HepG2 (cell line): ENCODE measurements around the gene GSAP.

Experiments
- DPF2 ChIP-seq: sonication (generic); formaldehyde crosslinking; IDR thresholded peaks from 2 replicates; pipeline ENCODE4 v1.4.0; 2020; ENCODE audit warnings: mild to moderate bottlenecking, low read depth, missing genetic modification reagents, borderline replicate concordance
- FOSL1 ChIP-seq: sonication (generic); formaldehyde crosslinking; IDR thresholded peaks from 2 replicates; pipeline ENCODE4 v1.9.0; 2021; ENCODE audit warnings: missing genetic modification reagents, borderline replicate concordance
- MATR3 ChIP-seq: sonication (generic); formaldehyde crosslinking; IDR thresholded peaks from 2 replicates; pipeline ENCODE4 v1.4.0; 2020; ENCODE audit warnings: missing genetic modification reagents
- MEIS2 ChIP-seq: sonication (generic); formaldehyde crosslinking; IDR thresholded peaks from 2 replicates; pipeline ENCODE4 v1.9.0; 2021; ENCODE audit warnings: mild to moderate bottlenecking, missing genetic modification reagents
- ZKSCAN5 ChIP-seq: sonication (generic); formaldehyde crosslinking; IDR thresholded peaks from 2 replicates; pipeline ENCODE4 v1.5.1; 2020; ENCODE audit warnings: mild to moderate bottlenecking, missing genetic modification reagents
- ZNF589 ChIP-seq: sonication (generic); formaldehyde crosslinking; conservative IDR thresholded peaks from 2 replicates; pipeline ENCODE4 v1.8.0; 2022; ENCODE audit warnings: mild to moderate bottlenecking, moderate library complexity, missing genetic modification reagents
- ZNF660 ChIP-seq: sonication (generic); formaldehyde crosslinking; IDR thresholded peaks from 2 replicates; pipeline ENCODE4 v1.5.1; 2020; ENCODE audit warnings: mild to moderate bottlenecking, low read depth, missing genetic modification reagents, borderline replicate concordance
- TF ChIP-seq, protein P1 (sequence below): sonication (generic); formaldehyde crosslinking; IDR thresholded peaks from 2 replicates; pipeline ENCODE4 v1.4.0; 2020; ENCODE audit warnings: missing genetic modification reagents, mild to moderate bottlenecking, borderline replicate concordance

DNA sequence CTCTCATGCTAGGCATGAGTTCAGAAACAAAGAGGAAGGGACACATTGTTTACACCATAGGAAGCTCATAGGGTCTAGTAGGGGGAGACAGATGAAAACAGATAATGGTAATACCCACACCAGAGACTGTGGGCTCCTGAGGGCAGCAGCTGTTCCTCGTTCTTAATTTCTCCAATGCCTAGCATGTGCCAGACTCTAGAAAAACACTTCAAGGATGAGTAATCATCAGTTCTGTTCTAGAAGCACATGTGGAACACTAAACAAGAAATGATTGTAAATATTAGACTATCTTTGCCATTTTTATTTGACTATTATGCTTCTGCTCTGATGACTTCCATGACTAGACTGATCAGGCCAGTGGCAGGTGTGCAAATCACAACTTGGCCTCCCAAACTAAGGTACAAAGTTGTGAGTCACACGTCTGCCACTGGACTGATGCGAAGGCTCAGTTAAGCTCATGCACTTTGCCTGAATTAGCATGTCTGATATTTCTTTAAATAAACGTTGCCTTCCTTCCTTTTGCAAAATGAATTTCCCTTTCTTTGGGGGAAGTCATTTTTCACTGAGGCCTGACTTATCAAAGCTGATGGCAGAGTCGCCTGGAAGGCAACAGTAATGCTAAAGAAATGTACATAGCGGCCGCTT, 127.4 kb downstream of the GSAP start:
- no peak for TF ChIP-seq FOSL1 (CRISPR knock-in tag)
- no peak for TF ChIP-seq ZKSCAN5
- TF ChIP-seq DPF2 (CRISPR knock-in tag), result no peak
- no peak for TF ChIP-seq ZNF589 (CRISPR knock-in tag)
- TF ChIP-seq MEIS2 (CRISPR knock-in tag), result no peak
- no peak for TF ChIP-seq ZNF660 (CRISPR knock-in tag)
- TF ChIP-seq MATR3 (CRISPR knock-in tag), result no peak
- TF ChIP-seq, protein P1, sequence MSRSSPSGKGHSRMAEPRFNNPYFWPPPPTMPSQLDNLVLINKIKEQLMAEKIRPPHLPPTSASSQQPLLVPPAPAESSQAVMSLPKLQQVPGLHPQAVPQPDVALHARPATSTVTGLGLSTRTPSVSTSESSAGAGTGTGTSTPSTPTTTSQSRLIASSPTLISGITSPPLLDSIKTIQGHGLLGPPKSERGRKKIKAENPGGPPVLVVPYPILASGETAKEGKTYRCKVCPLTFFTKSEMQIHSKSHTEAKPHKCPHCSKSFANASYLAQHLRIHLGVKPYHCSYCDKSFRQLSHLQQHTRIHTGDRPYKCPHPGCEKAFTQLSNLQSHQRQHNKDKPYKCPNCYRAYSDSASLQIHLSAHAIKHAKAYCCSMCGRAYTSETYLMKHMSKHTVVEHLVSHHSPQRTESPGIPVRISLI (CRISPR knock-in tag), result no peak
